HepG2 (cell line): Measurements from ENCODE around the gene TTYH1. TPM values are rescaled to one million over a fixed set of nuclear protein-coding genes. Genes with fewer than 3 reads are reported as not detected.

Experiments
- ATAC-seq: fragments of 200-7000 bp; cut with Tn5 transposase; 3 replicates; pipeline ENCODE4 v1.9.1; 2020; ENCODE audit warnings: mild to moderate bottlenecking, moderate library complexity
- BruUV-seq: library from RNA; stranded (reverse); fragments of 400-500 nt; replicated peaks from 2 replicates; lab custom pipeline; 2021; lab: Mats Ljungman, UMichigan
- CTCF ChIA-PET: fragments of 300-600 bp; formaldehyde crosslinking; extraction: SDS; loops from one replicate; lab custom pipeline; 2021; ENCODE audit warnings: low total read pairs, inconsistent platforms, low intra/inter-chr PET ratio; lab: Yijun Ruan, JAX
- POLR2A ChIA-PET: fragments of 350-600 bp; sonication (Branson Sonifier 250); formaldehyde crosslinking; loops from one replicate; lab custom pipeline; 2020; ENCODE audit warnings: antibody characterized with exemption, inconsistent platforms; lab: Yijun Ruan, JAX
- DNase-seq: peaks from one replicate; pipeline ENCODE4 v3.0.0-alpha.2; 2015; ENCODE audit warnings: low spot score
- FAIRE-seq: peaks from 3 replicates; lab custom pipeline; 2011; peaks lifted over from hg19 to GRCh38; lab: Jason Lieb, UNC
- H2AFZ ChIP-seq: one replicate; pipeline ENCODE4 v1.6.1; 2011; ENCODE audit warnings: low read length, inconsistent platforms
- H3K27ac ChIP-seq: fragments of 300-600 bp; 3 replicates; pipeline ENCODE4 v1.8.0; 2011; ENCODE audit warnings: mixed run types, mild to moderate bottlenecking, mixed read lengths, low read length, inconsistent platforms; ENCODE audit not compliant: insufficient read depth; ENCODE audit errors: extremely low read length
- H3K27me3 ChIP-seq, 2 experiments: fragments of 200-600 bp in 1 of 2; 2 replicates in 1 of 2; 3 replicates in 1 of 2; pipeline versions ENCODE4 v1.6.0 to v1.8.0; 2011; ENCODE audit warnings: low read length in 2 of 2, mild to moderate bottlenecking in 2 of 2, moderate library complexity in 2 of 2, inconsistent platforms in 1 of 2; ENCODE audit not compliant: insufficient read depth in 2 of 2, control insufficient read depth in 1 of 2
- H3K36me3 ChIP-seq, 2 experiments: fragments of 200-600 bp in 1 of 2; replicated peaks in 1 of 2; 2 replicates in 1 of 2; 3 replicates in 1 of 2; pipeline versions ENCODE4 v1.5.1 to v1.8.0; 2011; ENCODE audit warnings: low read length in 2 of 2, inconsistent platforms in 1 of 2; ENCODE audit not compliant: insufficient read depth in 2 of 2, control insufficient read depth in 1 of 2
- H3K4me1 ChIP-seq: 2 replicates; pipeline ENCODE4 v1.5.1; 2012; ENCODE audit warnings: low read length, inconsistent platforms; ENCODE audit not compliant: insufficient read depth
- H3K4me2 ChIP-seq: 2 replicates; pipeline ENCODE4 v1.6.0; 2011; ENCODE audit warnings: low read depth, low read length, inconsistent platforms
- H3K4me3 ChIP-seq, 3 experiments: fragments of 200-600 bp in 1 of 3; sonication (generic), shearing (Covaris generic) in 1 of 3; replicated peaks in 1 of 3; 2 replicates each; pipeline ENCODE4 v1.5.1; 2011 to 2016; ENCODE audit warnings: low read length in 3 of 3, inconsistent platforms in 2 of 3, low read depth in 2 of 3, mild to moderate bottlenecking in 2 of 3, control low read depth in 1 of 3, mixed read lengths in 1 of 3; ENCODE audit not compliant: insufficient read depth in 1 of 3
- H3K79me2 ChIP-seq: one replicate; pipeline ENCODE4 v1.6.1; 2011; ENCODE audit warnings: low read length, inconsistent platforms; ENCODE audit not compliant: insufficient read depth
- H3K9ac ChIP-seq: 2 replicates; pipeline ENCODE4 v1.6.0; 2011; ENCODE audit warnings: mild to moderate bottlenecking, low read depth, low read length, inconsistent platforms; ENCODE audit not compliant: insufficient read depth
- H3K9me3 ChIP-seq: 2 replicates; pipeline ENCODE4 v1.5.1; 2012; ENCODE audit warnings: mild to moderate bottlenecking, low read length
- H4K20me1 ChIP-seq: 2 replicates; pipeline ENCODE4 v1.6.0; 2011; ENCODE audit warnings: inconsistent platforms, mild to moderate bottlenecking, low read length, moderate library complexity; ENCODE audit not compliant: insufficient read depth
- POLR2G ChIP-seq: fragments of 200-400 bp; formaldehyde crosslinking; IDR thresholded peaks from 2 replicates; pipeline ENCODE4 v1.6.1; 2018; ENCODE audit warnings: mild to moderate bottlenecking, low read depth, low read length, moderate library complexity
- RBM39 ChIP-seq: fragments of 200-400 bp; formaldehyde crosslinking; IDR thresholded peaks from one replicate; pipeline ENCODE4 v1.6.1; 2018; ENCODE audit warnings: antibody characterized with exemption, mild to moderate bottlenecking, low read depth, low read length; ENCODE audit not compliant: poor library complexity, severe bottlenecking
- SOX13 ChIP-seq, 3 experiments: fragments of 450-650 bp in 1 of 3; sonication (generic) in 1 of 3; formaldehyde crosslinking in 1 of 3; IDR thresholded peaks in 2 of 3; conservative IDR thresholded peaks in 1 of 3; 2 replicates each; pipeline versions ENCODE4 v1.5.0 to v1.6.1; 2016 to 2020; ENCODE audit warnings: antibody characterized with exemption in 1 of 3, mild to moderate bottlenecking in 1 of 3, missing compliant biosample characterization in 1 of 3, missing genetic modification reagents in 1 of 3, moderate library complexity in 1 of 3
- WGBS: methylation state at CpG from one replicate; pipeline ENCODE4 v1.1.6; 2017; ENCODE audit warnings: low lambda C conversion rate; 5-methylcytosine and 5-hydroxymethylcytosine counted together
- in situ Hi-C: cut with HindIII; loops from 2 replicates; pipeline ENCODE4 v1.10.0; 2017; ENCODE audit warnings: low pct_unique_long_range_greater_than_20kb; ENCODE audit not compliant: extremely low pct_ligation_motif_present
- intact Hi-C: fragments of 100-400 bp; cut with micrococcal nuclease; formaldehyde crosslinking; loops from one replicate; pipeline ENCODE4 v1.10.0; 2022; ENCODE audit not compliant: unreplicated experiment
- polyA plus RNA-seq, 8 experiments: library from polyadenylated mRNA; depleted of rRNA in 3 of 8; stranded (reverse) in 7 of 8; unstranded in 1 of 8; fragments of >200 nt; fragmentation: Illumina TruSeq in 4 of 8; extraction: Trizol in 4 of 8; gene quantifications; 2 replicates each; pipeline versions ENCODE4 v1.2.1 to v1.2.3, GENCODE V29; 2011 to 2016; ENCODE audit warnings: low read depth in 4 of 8, missing spikeins in 1 of 8, mixed read lengths in 1 of 8; ENCODE audit not compliant: insufficient read depth in 1 of 8
- total RNA-seq, 5 experiments: library from RNA; depleted of rRNA; stranded (reverse); fragments of >200 nt; fragmentation: Illumina TruSeq; extraction: Trizol; gene quantifications; 2 replicates each; pipeline ENCODE4 v1.2.3, GENCODE V29; 2016; ENCODE audit warnings: low read depth in 1 of 5
- TF ChIP-seq, protein P1 (sequence below): sonication (generic); formaldehyde crosslinking; IDR thresholded peaks from 2 replicates; pipeline ENCODE4 v1.5.0; 2020; ENCODE audit warnings: mild to moderate bottlenecking, missing genetic modification reagents, moderate library complexity
- TF ChIP-seq, protein P2 (sequence below): sonication (generic); formaldehyde crosslinking; IDR thresholded peaks from 2 replicates; pipeline ENCODE4 v1.4.0; 2020; ENCODE audit warnings: missing genetic modification reagents
- TF ChIP-seq, protein P3 (sequence below): sonication (generic); formaldehyde crosslinking; IDR thresholded peaks from 2 replicates; pipeline ENCODE4 v1.9.0; 2022; ENCODE audit warnings: missing genetic modification reagents, mild to moderate bottlenecking, borderline replicate concordance
- TF ChIP-seq, protein P4 (sequence below): sonication (generic); formaldehyde crosslinking; IDR thresholded peaks from 2 replicates; pipeline ENCODE4 v1.4.0; 2020; ENCODE audit warnings: missing genetic modification reagents, borderline replicate concordance

Gene TTYH1
- total and polyA plus RNA-seq, 2 of the 13 experiments (the other 11 are each of a cell fraction or from before 2014, with no cell fraction given) = 6.9 to 19.9 TPM

DNA sequence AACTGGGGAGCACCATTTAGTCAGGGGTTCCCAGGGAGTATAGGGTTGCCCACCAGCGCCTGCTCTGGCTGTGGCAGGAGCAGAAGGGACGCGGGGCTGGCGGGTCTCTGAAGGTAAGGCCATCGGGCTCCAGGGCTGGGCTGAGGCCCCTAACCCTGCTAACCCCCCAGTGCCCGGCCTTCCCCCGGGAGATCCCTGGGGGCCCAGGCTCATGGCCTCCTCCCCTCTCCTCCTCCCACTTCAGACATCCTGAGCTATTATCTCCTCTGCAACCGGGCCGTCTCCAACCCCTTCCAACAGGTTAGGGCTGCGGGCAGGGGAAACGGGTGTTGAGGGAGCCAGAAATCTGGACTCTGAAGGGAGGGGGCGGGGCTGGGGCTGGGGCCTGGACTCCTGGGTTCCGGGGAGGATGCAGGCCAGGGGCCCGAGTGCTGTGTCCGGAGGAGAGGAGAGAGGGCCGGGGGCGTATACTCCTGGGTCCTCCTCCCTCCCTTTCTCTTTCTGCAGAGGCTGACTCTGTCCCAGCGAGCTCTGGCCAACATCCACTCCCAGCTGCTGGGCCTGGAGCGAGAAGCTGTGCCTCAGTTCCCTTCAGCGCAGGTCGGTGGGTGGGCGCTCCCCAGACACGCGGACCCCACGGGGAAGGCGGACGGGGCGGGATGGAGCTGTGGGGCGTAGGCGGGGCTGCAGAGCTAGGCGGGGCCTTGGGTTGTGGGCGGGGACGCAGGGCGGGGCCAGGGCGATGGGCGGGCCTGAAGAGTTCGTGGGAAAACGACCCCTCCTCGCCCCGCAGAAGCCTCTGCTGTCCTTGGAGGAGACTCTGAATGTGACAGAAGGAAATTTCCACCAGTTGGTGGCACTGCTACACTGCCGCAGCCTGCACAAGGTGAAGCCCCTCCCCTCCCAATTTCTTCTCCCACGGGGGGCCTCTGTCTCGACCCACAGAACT lies 15.3 kb downstream of the TTYH1 start (continued):
- TF ChIP-seq, protein P1, sequence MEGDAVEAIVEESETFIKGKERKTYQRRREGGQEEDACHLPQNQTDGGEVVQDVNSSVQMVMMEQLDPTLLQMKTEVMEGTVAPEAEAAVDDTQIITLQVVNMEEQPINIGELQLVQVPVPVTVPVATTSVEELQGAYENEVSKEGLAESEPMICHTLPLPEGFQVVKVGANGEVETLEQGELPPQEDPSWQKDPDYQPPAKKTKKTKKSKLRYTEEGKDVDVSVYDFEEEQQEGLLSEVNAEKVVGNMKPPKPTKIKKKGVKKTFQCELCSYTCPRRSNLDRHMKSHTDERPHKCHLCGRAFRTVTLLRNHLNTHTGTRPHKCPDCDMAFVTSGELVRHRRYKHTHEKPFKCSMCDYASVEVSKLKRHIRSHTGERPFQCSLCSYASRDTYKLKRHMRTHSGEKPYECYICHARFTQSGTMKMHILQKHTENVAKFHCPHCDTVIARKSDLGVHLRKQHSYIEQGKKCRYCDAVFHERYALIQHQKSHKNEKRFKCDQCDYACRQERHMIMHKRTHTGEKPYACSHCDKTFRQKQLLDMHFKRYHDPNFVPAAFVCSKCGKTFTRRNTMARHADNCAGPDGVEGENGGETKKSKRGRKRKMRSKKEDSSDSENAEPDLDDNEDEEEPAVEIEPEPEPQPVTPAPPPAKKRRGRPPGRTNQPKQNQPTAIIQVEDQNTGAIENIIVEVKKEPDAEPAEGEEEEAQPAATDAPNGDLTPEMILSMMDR (CRISPR knock-in tag) = peak; percentile 37
- peak; percentile 5; the same call in 1 of the 2 replicates for TF ChIP-seq POLR2G
- TF ChIP-seq, protein P2, sequence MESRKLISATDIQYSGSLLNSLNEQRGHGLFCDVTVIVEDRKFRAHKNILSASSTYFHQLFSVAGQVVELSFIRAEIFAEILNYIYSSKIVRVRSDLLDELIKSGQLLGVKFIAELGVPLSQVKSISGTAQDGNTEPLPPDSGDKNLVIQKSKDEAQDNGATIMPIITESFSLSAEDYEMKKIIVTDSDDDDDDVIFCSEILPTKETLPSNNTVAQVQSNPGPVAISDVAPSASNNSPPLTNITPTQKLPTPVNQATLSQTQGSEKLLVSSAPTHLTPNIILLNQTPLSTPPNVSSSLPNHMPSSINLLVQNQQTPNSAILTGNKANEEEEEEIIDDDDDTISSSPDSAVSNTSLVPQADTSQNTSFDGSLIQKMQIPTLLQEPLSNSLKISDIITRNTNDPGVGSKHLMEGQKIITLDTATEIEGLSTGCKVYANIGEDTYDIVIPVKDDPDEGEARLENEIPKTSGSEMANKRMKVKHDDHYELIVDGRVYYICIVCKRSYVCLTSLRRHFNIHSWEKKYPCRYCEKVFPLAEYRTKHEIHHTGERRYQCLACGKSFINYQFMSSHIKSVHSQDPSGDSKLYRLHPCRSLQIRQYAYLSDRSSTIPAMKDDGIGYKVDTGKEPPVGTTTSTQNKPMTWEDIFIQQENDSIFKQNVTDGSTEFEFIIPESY (CRISPR knock-in tag) = peak; percentile 62; the same call in 1 of the 2 replicates

DNA sequence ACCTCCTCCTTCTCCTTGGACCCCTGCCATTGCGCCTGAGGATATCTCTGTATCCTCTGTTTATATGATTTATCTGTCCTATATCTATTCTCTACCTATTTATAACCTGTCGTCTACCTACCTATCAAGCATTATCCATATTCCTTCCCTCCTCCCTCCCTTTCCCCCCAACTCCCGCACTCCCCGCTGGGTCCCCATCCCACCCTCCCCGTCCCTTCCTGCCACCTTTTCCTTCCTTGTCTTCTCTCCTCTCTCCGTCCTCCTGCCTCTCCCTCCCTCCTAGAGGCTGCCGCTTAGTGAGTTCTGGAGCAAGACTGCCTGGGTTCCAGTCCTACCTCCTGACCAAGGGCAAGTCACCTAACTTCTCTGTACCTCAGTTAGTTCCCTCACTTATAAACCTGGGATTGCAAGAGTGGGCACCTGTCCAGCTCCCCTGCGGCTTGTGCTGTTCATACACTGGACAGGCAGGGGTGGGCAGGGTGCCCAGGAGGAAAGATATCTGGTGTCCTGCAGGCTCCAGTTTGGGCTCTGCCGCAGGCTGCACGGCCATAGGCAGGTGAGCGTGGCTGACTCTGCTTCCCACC lies 16.1 kb downstream of the TTYH1 start:
- intact Hi-C loops = no loop called here
- TF ChIP-seq, protein P3, sequence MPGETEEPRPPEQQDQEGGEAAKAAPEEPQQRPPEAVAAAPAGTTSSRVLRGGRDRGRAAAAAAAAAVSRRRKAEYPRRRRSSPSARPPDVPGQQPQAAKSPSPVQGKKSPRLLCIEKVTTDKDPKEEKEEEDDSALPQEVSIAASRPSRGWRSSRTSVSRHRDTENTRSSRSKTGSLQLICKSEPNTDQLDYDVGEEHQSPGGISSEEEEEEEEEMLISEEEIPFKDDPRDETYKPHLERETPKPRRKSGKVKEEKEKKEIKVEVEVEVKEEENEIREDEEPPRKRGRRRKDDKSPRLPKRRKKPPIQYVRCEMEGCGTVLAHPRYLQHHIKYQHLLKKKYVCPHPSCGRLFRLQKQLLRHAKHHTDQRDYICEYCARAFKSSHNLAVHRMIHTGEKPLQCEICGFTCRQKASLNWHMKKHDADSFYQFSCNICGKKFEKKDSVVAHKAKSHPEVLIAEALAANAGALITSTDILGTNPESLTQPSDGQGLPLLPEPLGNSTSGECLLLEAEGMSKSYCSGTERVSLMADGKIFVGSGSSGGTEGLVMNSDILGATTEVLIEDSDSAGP (CRISPR knock-in tag) = no peak
- TF ChIP-seq SOX13 (IDR thresholded peaks at IDR 0.05) (no peak), SOX13 (CRISPR knock-in tag; conservative IDR thresholded peaks at IDR 0.05 in 1 of 2, IDR thresholded peaks at IDR 0.05 in 1 of 2) (no peak), RBM39 (no peak)
- TF ChIP-seq, protein P4, sequence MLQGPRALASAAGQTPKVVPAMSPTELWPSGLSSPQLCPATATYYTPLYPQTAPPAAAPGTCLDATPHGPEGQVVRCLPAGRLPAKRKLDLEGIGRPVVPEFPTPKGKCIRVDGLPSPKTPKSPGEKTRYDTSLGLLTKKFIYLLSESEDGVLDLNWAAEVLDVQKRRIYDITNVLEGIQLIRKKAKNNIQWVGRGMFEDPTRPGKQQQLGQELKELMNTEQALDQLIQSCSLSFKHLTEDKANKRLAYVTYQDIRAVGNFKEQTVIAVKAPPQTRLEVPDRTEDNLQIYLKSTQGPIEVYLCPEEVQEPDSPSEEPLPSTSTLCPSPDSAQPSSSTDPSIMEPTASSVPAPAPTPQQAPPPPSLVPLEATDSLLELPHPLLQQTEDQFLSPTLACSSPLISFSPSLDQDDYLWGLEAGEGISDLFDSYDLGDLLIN = no peak
- H3K27me3 ChIP-seq = no peaks in the 10 kb centered on the region; a peak in 1 of 5 replicates
- H3K36me3 ChIP-seq = no peaks in the 10 kb centered on the region
- H4K20me1 ChIP-seq = no peaks in the 10 kb centered on the region
- no peak overlapping the region for H3K9ac ChIP-seq
- H3K9me3 ChIP-seq = no peaks in the 10 kb centered on the region
- H3K4me2 ChIP-seq = no peak overlapping the region
- in situ Hi-C loops = no loop called here
- POLR2A ChIA-PET = interaction anchor here (3.9 kb wide), 1 partner anchor 11 kb away, joined by 41 read pairs; no protein-coding TSS in a partner anchor
- no peaks in the 10 kb centered on the region for H3K79me2 ChIP-seq
- H3K4me1 ChIP-seq = no peaks in the 10 kb centered on the region
- CTCF ChIA-PET = no interaction called here
- H2AFZ ChIP-seq = no peak overlapping the region
- 97% methylated on average over 10 of the region's 11 CpGs for WGBS
- ATAC-seq (no peak), DNase-seq (no peak), FAIRE-seq (no peak)
- H3K4me3 ChIP-seq = no peak overlapping the region
- BruUV-seq = no TSS peak
- H3K27ac ChIP-seq = no peak overlapping the region
